Measurements from ENCODE around the gene MRPL48.

The MRPL48 gene

GRCh38 chr11:73913472-73913871 lies 125.8 kb downstream of the MRPL48 start:
- no peak for TF ChIP-seq CTCF (conservative IDR thresholded peaks at IDR 0.05; ENCODE audit: low read length)
- no peak overlapping the region for H3K4me3 ChIP-seq (ENCODE audit: low read length)
- DNase-seq (ENCODE audit: low read depth): no peak

GRCh38 chr11:73914284-73914683 lies 126.6 kb downstream of the MRPL48 start:
- no peak overlapping the region for H3K4me3 ChIP-seq (ENCODE audit: low read length)
- no peak for TF ChIP-seq CTCF (conservative IDR thresholded peaks at IDR 0.05; ENCODE audit: low read length)

More at GRCh38 chr11:73914284-73914683, 126.6 kb downstream of the MRPL48 start:
- DNase-seq (ENCODE audit: low read depth): no peak

Measured in AG10803 (cell line).